Measurements from ENCODE around the gene MYH10.

The MYH10 gene

GRCh38 chr17:8629371-8630226 lies 926 bp downstream of the MYH10 start:
- Histone ChIP-seq H3K9ac (ENCODE audit: low read length in 5 of 5) (peak overlapping the region in 4 of 5 donors; percentile 66 to 82 (median 75)), H3K27ac (ENCODE audit: low read depth, low read length) (peak overlapping the region; percentile 54), H3K4me1 (ENCODE audit: control insufficient read depth in 5 of 5, insufficient read depth in 5 of 5, low read length in 5 of 5) (peaks cover 0 to 33% (median 26%) of the 10 kb centered on the region in 5 donors), H3K36me3 (ENCODE audit: control insufficient read depth in 5 of 5, insufficient read depth in 5 of 5, low read length in 5 of 5) (no peaks in the 10 kb centered on the region), H3K9me3 (ENCODE audit: control insufficient read depth in 5 of 5, low read length in 5 of 5) (no peaks in the 10 kb centered on the region), H3K27me3 (ENCODE audit: control insufficient read depth in 5 of 5, insufficient read depth in 4 of 5, low read length in 5 of 5) (no peaks in the 10 kb centered on the region), H3K4me3 (ENCODE audit: low read depth in 1 of 5, low read length in 5 of 5) (peak overlapping the region; percentile 75 to 90 (median 87))

- peak overlapping the region in 1 of 5 donors; percentile 33 for H3K9ac ChIP-seq (ENCODE audit: low read length in 5 of 5)
- H3K27me3 ChIP-seq (ENCODE audit: control insufficient read depth in 5 of 5, insufficient read depth in 4 of 5, low read length in 5 of 5): no peaks in the 10 kb centered on the region
- no peaks in the 10 kb centered on the region for H3K9me3 ChIP-seq (ENCODE audit: control insufficient read depth in 5 of 5, low read length in 5 of 5)
- peak overlapping the region in 3 of 5 donors; percentile 51 to 90 (median 79) for H3K4me3 ChIP-seq (ENCODE audit: low read depth in 1 of 5, low read length in 5 of 5)
- H3K36me3 ChIP-seq (ENCODE audit: control insufficient read depth in 5 of 5, insufficient read depth in 5 of 5, low read length in 5 of 5): no peaks in the 10 kb centered on the region
- no peak overlapping the region for H3K27ac ChIP-seq (ENCODE audit: low read depth, low read length)
- peaks cover 0 to 33% (median 26%) of the 10 kb centered on the region in 5 donors for H3K4me1 ChIP-seq (ENCODE audit: control insufficient read depth in 5 of 5, insufficient read depth in 5 of 5, low read length in 5 of 5)
Observed at GRCh38 chr17:8628609-8629169, 1.8 kb downstream of the MYH10 start.

- Histone ChIP-seq H3K9ac (ENCODE audit: low read length in 5 of 5) (no peak overlapping the region), H3K4me3 (ENCODE audit: low read depth in 1 of 5, low read length in 5 of 5) (no peak overlapping the region), H3K27me3 (ENCODE audit: control insufficient read depth in 5 of 5, insufficient read depth in 4 of 5, low read length in 5 of 5) (no peaks in the 10 kb centered on the region), H3K36me3 (ENCODE audit: control insufficient read depth in 5 of 5, insufficient read depth in 5 of 5, low read length in 5 of 5) (no peaks in the 10 kb centered on the region), H3K4me1 (ENCODE audit: control insufficient read depth in 5 of 5, insufficient read depth in 5 of 5, low read length in 5 of 5) (peaks cover 0 to 33% (median 25%) of the 10 kb centered on the region in 5 donors), H3K9me3 (ENCODE audit: control insufficient read depth in 5 of 5, low read length in 5 of 5) (no peaks in the 10 kb centered on the region), H3K27ac (ENCODE audit: low read depth, low read length) (no peak overlapping the region)
Observed at GRCh38 chr17:8628172-8628571, 2.4 kb downstream of the MYH10 start.

GRCh38 chr17:8623591-8623990 lies 6.9 kb downstream of the MYH10 start:
- Histone ChIP-seq H3K27ac (ENCODE audit: low read depth, low read length) (no peak overlapping the region), H3K9ac (ENCODE audit: low read length in 5 of 5) (no peak overlapping the region), H3K4me3 (ENCODE audit: low read depth in 1 of 5, low read length in 5 of 5) (no peak overlapping the region), H3K36me3 (ENCODE audit: control insufficient read depth in 5 of 5, insufficient read depth in 5 of 5, low read length in 5 of 5) (peaks cover 0 to 10% (median 3%) of the 10 kb centered on the region in 5 donors), H3K4me1 (ENCODE audit: control insufficient read depth in 5 of 5, insufficient read depth in 5 of 5, low read length in 5 of 5) (peaks cover 0 to 10% (median 8%) of the 10 kb centered on the region in 5 donors), H3K9me3 (ENCODE audit: control insufficient read depth in 5 of 5, low read length in 5 of 5) (no peaks in the 10 kb centered on the region), H3K27me3 (ENCODE audit: control insufficient read depth in 5 of 5, insufficient read depth in 4 of 5, low read length in 5 of 5) (no peaks in the 10 kb centered on the region)

- H3K9ac ChIP-seq (ENCODE audit: low read length in 5 of 5): no peak overlapping the region
- H3K4me1 ChIP-seq (ENCODE audit: control insufficient read depth in 5 of 5, insufficient read depth in 5 of 5, low read length in 5 of 5): peaks cover 0 to 8% (median 6%) of the 10 kb centered on the region in 5 donors
- peaks cover 0 to 10% (median 3%) of the 10 kb centered on the region in 5 donors for H3K36me3 ChIP-seq (ENCODE audit: control insufficient read depth in 5 of 5, insufficient read depth in 5 of 5, low read length in 5 of 5)
- H3K27me3 ChIP-seq (ENCODE audit: control insufficient read depth in 5 of 5, insufficient read depth in 4 of 5, low read length in 5 of 5): no peaks in the 10 kb centered on the region
- H3K4me3 ChIP-seq (ENCODE audit: low read depth in 1 of 5, low read length in 5 of 5): no peak overlapping the region
- no peak overlapping the region for H3K27ac ChIP-seq (ENCODE audit: low read depth, low read length)
- H3K9me3 ChIP-seq (ENCODE audit: control insufficient read depth in 5 of 5, low read length in 5 of 5): no peaks in the 10 kb centered on the region
Observed at GRCh38 chr17:8622191-8622590, 8.3 kb downstream of the MYH10 start.

- no peaks in the 10 kb centered on the region for H3K27me3 ChIP-seq (ENCODE audit: control insufficient read depth in 5 of 5, insufficient read depth in 4 of 5, low read length in 5 of 5)
- no peak overlapping the region for H3K27ac ChIP-seq (ENCODE audit: low read depth, low read length)
- H3K9me3 ChIP-seq (ENCODE audit: control insufficient read depth in 5 of 5, low read length in 5 of 5): no peaks in the 10 kb centered on the region
- H3K4me3 ChIP-seq (ENCODE audit: low read depth in 1 of 5, low read length in 5 of 5): no peak overlapping the region
- H3K36me3 ChIP-seq (ENCODE audit: control insufficient read depth in 5 of 5, insufficient read depth in 5 of 5, low read length in 5 of 5): peaks cover 0 to 10% (median 3%) of the 10 kb centered on the region in 5 donors
- H3K4me1 ChIP-seq (ENCODE audit: control insufficient read depth in 5 of 5, insufficient read depth in 5 of 5, low read length in 5 of 5): peaks cover 0 to 8% (median 6%) of the 10 kb centered on the region in 5 donors
- H3K9ac ChIP-seq (ENCODE audit: low read length in 5 of 5): no peak overlapping the region
Observed at GRCh38 chr17:8621585-8621984, 8.9 kb downstream of the MYH10 start.

GRCh38 chr17:8619294-8619693 lies 11.2 kb downstream of the MYH10 start:
- no peak overlapping the region for H3K4me3 ChIP-seq (ENCODE audit: low read depth in 1 of 5, low read length in 5 of 5)

GRCh38 chr17:8618825-8619224 lies 11.7 kb downstream of the MYH10 start:
- Histone ChIP-seq H3K9me3 (ENCODE audit: control insufficient read depth in 5 of 5, low read length in 5 of 5) (no peaks in the 10 kb centered on the region), H3K27ac (ENCODE audit: low read depth, low read length) (no peak overlapping the region), H3K4me3 (ENCODE audit: low read depth in 1 of 5, low read length in 5 of 5) (no peak overlapping the region), H3K27me3 (ENCODE audit: control insufficient read depth in 5 of 5, insufficient read depth in 4 of 5, low read length in 5 of 5) (no peaks in the 10 kb centered on the region), H3K9ac (ENCODE audit: low read length in 5 of 5) (no peak overlapping the region), H3K4me1 (ENCODE audit: control insufficient read depth in 5 of 5, insufficient read depth in 5 of 5, low read length in 5 of 5) (peaks cover 0 to 12% (median 7%) of the 10 kb centered on the region in 5 donors), H3K36me3 (ENCODE audit: control insufficient read depth in 5 of 5, insufficient read depth in 5 of 5, low read length in 5 of 5) (peaks cover 0 to 10% (median 3%) of the 10 kb centered on the region in 5 donors)

More at GRCh38 chr17:8619294-8619693, 11.2 kb downstream of the MYH10 start:
- no peak overlapping the region for H3K9ac ChIP-seq (ENCODE audit: low read length in 5 of 5)
- H3K9me3 ChIP-seq (ENCODE audit: control insufficient read depth in 5 of 5, low read length in 5 of 5): no peaks in the 10 kb centered on the region
- peaks cover 0 to 10% (median 3%) of the 10 kb centered on the region in 5 donors for H3K36me3 ChIP-seq (ENCODE audit: control insufficient read depth in 5 of 5, insufficient read depth in 5 of 5, low read length in 5 of 5)
- H3K27ac ChIP-seq (ENCODE audit: low read depth, low read length): no peak overlapping the region
- H3K4me1 ChIP-seq (ENCODE audit: control insufficient read depth in 5 of 5, insufficient read depth in 5 of 5, low read length in 5 of 5): peaks cover 0 to 12% (median 7%) of the 10 kb centered on the region in 5 donors
- no peaks in the 10 kb centered on the region for H3K27me3 ChIP-seq (ENCODE audit: control insufficient read depth in 5 of 5, insufficient read depth in 4 of 5, low read length in 5 of 5)

- H3K36me3 ChIP-seq (ENCODE audit: control insufficient read depth in 5 of 5, insufficient read depth in 5 of 5, low read length in 5 of 5): no peaks in the 10 kb centered on the region
- H3K9me3 ChIP-seq (ENCODE audit: control insufficient read depth in 5 of 5, low read length in 5 of 5): no peaks in the 10 kb centered on the region
Observed at GRCh38 chr17:8614988-8615387, 15.5 kb downstream of the MYH10 start.

More at GRCh38 chr17:8614988-8615387, 15.5 kb downstream of the MYH10 start:
- Histone ChIP-seq H3K9ac (ENCODE audit: low read length in 5 of 5) (no peak overlapping the region), H3K4me3 (ENCODE audit: low read depth in 1 of 5, low read length in 5 of 5) (no peak overlapping the region), H3K4me1 (ENCODE audit: control insufficient read depth in 5 of 5, insufficient read depth in 5 of 5, low read length in 5 of 5) (peaks cover 0 to 25% (median 15%) of the 10 kb centered on the region in 5 donors), H3K27me3 (ENCODE audit: control insufficient read depth in 5 of 5, insufficient read depth in 4 of 5, low read length in 5 of 5) (no peaks in the 10 kb centered on the region), H3K27ac (ENCODE audit: low read depth, low read length) (no peak overlapping the region)
